ENCODE data around the gene DDX55.
A peak's percentile ranks its signal among the peaks of the same experiment; 100 is the strongest.

DDX55 gene

DNA sequence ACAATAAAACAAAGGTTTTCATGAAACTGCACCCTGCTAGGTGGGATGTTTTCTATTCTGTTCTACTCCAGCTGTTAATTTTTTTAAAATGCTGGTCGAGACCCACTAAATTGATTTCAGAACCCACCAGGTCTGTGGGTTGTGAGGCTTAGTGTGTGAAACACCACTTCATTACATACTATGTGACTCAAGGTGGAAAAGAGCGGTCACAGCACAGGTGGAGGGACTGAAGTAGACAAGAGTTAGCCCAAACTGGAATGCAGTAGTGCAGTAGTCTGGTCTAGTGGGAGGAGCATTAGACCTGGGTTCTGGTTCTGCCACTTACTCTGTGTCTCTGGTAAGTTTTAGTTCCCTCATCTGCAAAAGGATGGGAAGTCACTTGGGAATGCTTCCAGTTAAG lies 12.2 kb downstream of the DDX55 start:
- DNase-seq = no peak

GRCh38 chr12:123614531-123614930 lies 12.6 kb downstream of the DDX55 start:
- no peak for DNase-seq

DNA sequence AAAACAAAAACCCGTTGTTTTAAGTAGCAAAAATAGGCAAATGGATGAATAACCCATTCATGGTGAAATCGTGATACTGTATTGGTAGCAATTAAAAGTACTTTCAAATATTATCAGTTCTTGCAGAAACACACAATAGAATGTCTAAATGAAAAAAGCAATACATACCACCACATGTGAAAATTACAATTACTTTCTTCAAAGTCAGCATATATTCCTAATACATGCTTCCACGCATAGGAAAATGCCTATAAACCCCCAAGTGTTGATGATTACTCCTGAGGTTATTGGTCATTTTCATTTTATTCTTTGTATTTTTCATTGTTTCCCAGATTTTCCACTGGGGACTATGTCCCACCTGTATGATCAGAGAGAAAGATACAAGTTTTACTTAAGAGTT lies 15.2 kb downstream of the DDX55 start:
- DNase-seq = no peak

DNA sequence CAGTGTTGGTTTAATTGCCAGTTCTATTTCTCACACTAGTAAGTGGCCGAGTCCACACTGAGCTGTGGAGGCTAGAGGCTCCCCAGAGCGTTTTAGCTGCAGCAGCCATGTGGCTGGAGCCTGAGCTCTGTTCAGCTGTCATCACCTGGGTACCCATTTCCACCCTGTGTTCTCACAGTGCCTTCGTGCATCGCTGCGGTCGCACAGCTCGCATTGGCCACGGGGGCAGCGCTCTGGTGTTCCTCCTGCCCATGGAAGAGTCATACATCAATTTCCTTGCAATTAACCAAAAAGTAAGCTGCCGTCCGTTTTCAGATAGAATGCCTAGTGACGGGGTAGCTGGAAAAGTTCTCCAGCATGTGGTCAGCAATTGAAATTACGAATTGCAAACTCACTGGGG lies 15.7 kb downstream of the DDX55 start:
- DNase-seq = no peak

GRCh38 chr12:123621101-123621500 lies 19.2 kb downstream of the DDX55 start:
- no peak for DNase-seq

- no peak for DNase-seq
These were observed 20.0 kb downstream of the DDX55 start for GRCh38 chr12:123621619-123622530.

DNA sequence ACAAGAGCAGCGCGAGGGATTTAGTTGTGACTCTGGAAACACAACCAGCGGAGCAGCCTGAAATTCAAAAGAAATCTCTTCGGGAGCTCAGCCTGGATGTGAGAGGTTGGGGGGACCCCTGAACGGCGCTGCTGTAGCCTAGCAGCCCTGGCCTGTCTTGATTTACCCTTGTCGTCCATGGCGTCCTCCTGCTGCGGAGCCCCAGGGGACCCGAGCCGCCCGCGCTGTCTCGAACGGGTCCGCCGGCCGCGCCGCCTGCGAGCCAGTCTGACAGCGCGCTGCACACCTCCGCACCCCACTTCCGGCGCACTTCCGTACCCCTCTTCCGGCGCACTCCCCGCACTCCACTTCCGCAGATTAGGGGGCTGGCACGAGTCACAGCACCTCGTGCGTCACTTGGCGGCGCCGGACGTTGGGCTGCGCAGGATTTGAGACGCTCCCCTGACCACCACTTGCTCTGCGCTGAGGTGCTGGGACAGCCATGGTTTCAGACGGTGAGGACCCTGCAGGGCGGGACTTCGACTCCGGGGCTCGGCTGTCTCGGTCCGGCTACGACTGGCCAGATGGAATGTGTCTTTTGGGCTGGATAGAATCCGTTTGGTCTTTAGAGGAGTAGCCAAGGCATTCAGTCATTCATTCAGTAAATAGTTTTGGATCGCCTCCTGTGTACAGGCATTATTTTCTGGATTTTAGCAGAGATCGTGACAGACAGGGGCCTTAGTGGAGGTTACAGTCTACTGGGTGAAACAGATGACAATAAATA lies 31.7 kb downstream of the DDX55 start, which contains the start of the genes EIF2B1 and GTF2H3:
TSS of gene EIF2B1 (minus strand) at position 308 of the 763 bp plus-strand sequence. CDS start at position 179, 129 bp downstream.
TSS of gene GTF2H3 (plus strand) at position 451 of the 763 bp plus-strand sequence. CDS start at position 482, 31 bp downstream.
- peak; percentile 94 for DNase-seq

GRCh38 chr12:123634142-123634561 lies 32.3 kb downstream of the DDX55 start:
- no peak for DNase-seq

- no peak for DNase-seq
These were observed 42.0 kb downstream of the DDX55 start for GRCh38 chr12:123643911-123644310.

GRCh38 chr12:123645380-123645779 lies 43.5 kb downstream of the DDX55 start:
- no peak for DNase-seq

DNA sequence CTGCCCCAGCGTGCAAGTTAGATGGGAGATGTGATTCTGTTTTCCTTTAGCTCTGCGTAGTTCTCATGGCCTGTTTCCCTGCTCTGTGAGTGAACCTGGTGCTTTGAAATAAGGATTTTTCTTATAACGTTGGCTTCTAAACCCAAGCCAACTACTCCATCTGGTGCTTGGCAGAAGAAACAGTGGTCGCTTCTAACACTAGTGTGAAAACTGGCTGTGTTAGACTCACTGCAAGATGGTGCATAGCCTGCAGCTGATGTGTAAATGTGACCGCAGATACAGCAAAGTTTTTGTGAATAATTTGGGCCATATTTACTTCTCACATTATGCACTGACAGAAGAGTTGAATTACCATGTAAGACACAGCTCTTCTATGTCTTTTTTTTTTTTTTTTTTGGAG lies 44.0 kb downstream of the DDX55 start:
- no peak for DNase-seq

- DNase-seq = no peak
These were observed 46.5 kb downstream of the DDX55 start for GRCh38 chr12:123648401-123648800.

GRCh38 chr12:123654129-123654701 lies 52.3 kb downstream of the DDX55 start:
- DNase-seq = no peak

GRCh38 chr12:123655420-123655819 lies 53.5 kb downstream of the DDX55 start:
- DNase-seq = no peak

- DNase-seq = no peak
These were observed 54.5 kb downstream of the DDX55 start for GRCh38 chr12:123656392-123656791.

- DNase-seq = no peak
These were observed 55.3 kb downstream of the DDX55 start for GRCh38 chr12:123657211-123657610.

- no peak for DNase-seq
These were observed 58.3 kb downstream of the DDX55 start for GRCh38 chr12:123659996-123660727.

GRCh38 chr12:123667771-123668170 lies 65.9 kb downstream of the DDX55 start:
- DNase-seq = no peak

Data from activated effector memory CD4-positive, alpha-beta T cell treated with Interleukin-2 at 50 U/mL for 16 hours (primary cell).